Sigmoid colon (tissue), 4 donors: ENCODE data around the gene ZFP64.

Source experiments
- POLR2A ChIP-seq, 2 donors: fragments of 450-650 bp; IDR thresholded peaks; one replicate each; pipeline ENCODE4 v1.6.1; 2016; ENCODE audit warnings: antibody characterized with exemption in 2 of 2, mild to moderate bottlenecking in 2 of 2, moderate library complexity in 2 of 2
- POLR2AphosphoS5 ChIP-seq, 4 donors: sonication (generic); formaldehyde crosslinking; IDR thresholded peaks; one replicate each; pipeline ENCODE4 v1.6.1; 2017; ENCODE audit warnings: antibody characterized with exemption in 4 of 4
- TF ChIP-seq, protein P1 (sequence below), 4 experiments: fragments of 450-650 bp in 3 of 4; fragments of 200-600 bp in 1 of 4; IDR thresholded peaks; one replicate each; pipeline ENCODE4 v1.5.1; 2016 to 2019; ENCODE audit warnings: antibody characterized with exemption in 4 of 4, mild to moderate bottlenecking in 3 of 4, moderate library complexity in 2 of 4

DNA sequence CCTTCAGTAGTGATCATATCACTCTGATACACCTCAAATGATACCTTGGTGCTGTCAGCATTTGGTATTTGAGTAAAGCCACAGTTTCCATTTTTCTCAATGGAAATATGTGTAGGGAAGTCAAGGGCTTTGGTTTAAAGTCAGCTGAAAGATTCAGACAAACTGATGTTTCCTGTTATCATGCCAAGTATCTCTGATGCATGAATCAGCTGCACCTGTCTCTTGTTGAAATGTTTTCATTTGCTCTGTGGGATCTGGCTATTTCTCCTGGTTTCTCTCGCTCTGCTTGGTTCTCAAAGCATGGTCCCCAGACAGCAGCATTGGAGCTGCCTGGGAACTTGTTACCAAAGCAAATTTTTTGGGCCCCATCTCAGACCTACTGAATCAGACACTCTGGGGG is 23.5 kb downstream of the ZFP64 start:
- TF ChIP-seq, protein P1, sequence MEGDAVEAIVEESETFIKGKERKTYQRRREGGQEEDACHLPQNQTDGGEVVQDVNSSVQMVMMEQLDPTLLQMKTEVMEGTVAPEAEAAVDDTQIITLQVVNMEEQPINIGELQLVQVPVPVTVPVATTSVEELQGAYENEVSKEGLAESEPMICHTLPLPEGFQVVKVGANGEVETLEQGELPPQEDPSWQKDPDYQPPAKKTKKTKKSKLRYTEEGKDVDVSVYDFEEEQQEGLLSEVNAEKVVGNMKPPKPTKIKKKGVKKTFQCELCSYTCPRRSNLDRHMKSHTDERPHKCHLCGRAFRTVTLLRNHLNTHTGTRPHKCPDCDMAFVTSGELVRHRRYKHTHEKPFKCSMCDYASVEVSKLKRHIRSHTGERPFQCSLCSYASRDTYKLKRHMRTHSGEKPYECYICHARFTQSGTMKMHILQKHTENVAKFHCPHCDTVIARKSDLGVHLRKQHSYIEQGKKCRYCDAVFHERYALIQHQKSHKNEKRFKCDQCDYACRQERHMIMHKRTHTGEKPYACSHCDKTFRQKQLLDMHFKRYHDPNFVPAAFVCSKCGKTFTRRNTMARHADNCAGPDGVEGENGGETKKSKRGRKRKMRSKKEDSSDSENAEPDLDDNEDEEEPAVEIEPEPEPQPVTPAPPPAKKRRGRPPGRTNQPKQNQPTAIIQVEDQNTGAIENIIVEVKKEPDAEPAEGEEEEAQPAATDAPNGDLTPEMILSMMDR (IDR thresholded peaks at IDR 0.05) = no peak
- no peak for TF ChIP-seq POLR2AphosphoS5 (IDR thresholded peaks at IDR 0.05)
- no peak for TF ChIP-seq POLR2A (IDR thresholded peaks at IDR 0.05)
